ENCODE measurements around the gene PTRHD1. TPM values are rescaled to one million over a fixed set of nuclear protein-coding genes. Genes with fewer than 3 reads are reported as not detected.

PTRHD1 gene
- total and polyA plus RNA-seq, 2 of the 8 experiments (the other 6 are each of a cell fraction or from before 2014, with no cell fraction given), result 46.2 to 91.9 TPM

GRCh38 chr2:24824966-24825882 lies 32.0 kb upstream of the PTRHD1 start:
- peak overlapping the region; percentile 3; the same call in 1 of the 2 replicates for H3K18ac ChIP-seq (ENCODE audit: extremely low read depth, low read length)
- no peak overlapping the region for H2BK15ac ChIP-seq (ENCODE audit: low read length)
- H3K79me2 ChIP-seq (ENCODE audit: control insufficient read depth in 1 of 2, insufficient read depth in 2 of 2, low read length in 2 of 2), result no peaks in the 10 kb centered on the region
- no peak overlapping the region for H4K91ac ChIP-seq (replicated peaks; ENCODE audit: insufficient read length, low read length)
- no peak overlapping the region for H2BK120ac ChIP-seq (replicated peaks; ENCODE audit: low read depth, low read length)
- H4K8ac ChIP-seq (ENCODE audit: extremely low read depth, insufficient read depth, low read length), result no peak overlapping the region
- ChIA-PET CTCF (ENCODE audit: partially characterized antibody) (interaction anchor here (0.6 to 3.8 kb wide), 20 partner anchors 10 to 416 kb away, joined by 3 to 34 read pairs (median 4); no protein-coding TSS in a partner anchor), POLR2A (ENCODE audit: partially characterized antibody) (interaction anchor here (0.8 to 3.0 kb wide), 2 partner anchors 10 to 29 kb away, joined by 3 to 13 read pairs; no protein-coding TSS in a partner anchor)
- no peak for FAIRE-seq
- DNase-seq (ENCODE audit: low read depth in 1 of 2, low spot score in 2 of 2), result peak in 1 of 2 experiments; percentile 57
- H3K4me3 ChIP-seq (ENCODE audit: extremely low read depth in 1 of 4, insufficient read depth in 2 of 4, low read depth in 3 of 4, low read length in 4 of 4), result no peak overlapping the region
- H2BK20ac ChIP-seq (ENCODE audit: low read length), result 0 out of 2 replicates have a peak overlapping the region, but pooled peaks have one; percentile 55
- H3K4me1 ChIP-seq (replicated peaks in 1 of 4; ENCODE audit: control insufficient read depth in 3 of 4, insufficient read depth in 4 of 4, low read length in 3 of 4), result peaks cover 15 to 35% (median 25%) of the 10 kb centered on the region in 4 experiments
- H4K5ac ChIP-seq (ENCODE audit: insufficient read length, low read depth, low read length), result no peak overlapping the region
- WGBS, 2 experiments (ENCODE audit: extremely low coverage in 1 of 2, insufficient coverage in 1 of 2, insufficient read length in 1 of 2, insufficient replicate concordance in 2 of 2, low coverage in 1 of 2, low lambda C conversion rate in 2 of 2, missing lambda C conversion rate in 1 of 2), result 94% methylated on average over 12 of the region's 16 CpGs; no CpG with 5 or more reads in 1 of the 2 experiments
- H3K27ac ChIP-seq (ENCODE audit: low read depth, low read length), result no peak overlapping the region
- peaks cover 3% of the 10 kb centered on the region in 2 experiments for H4K20me1 ChIP-seq (replicated peaks in 1 of 2; ENCODE audit: control insufficient read depth in 1 of 2, insufficient read depth in 2 of 2, low read length in 2 of 2)
- peaks cover 3% of the 10 kb centered on the region; the same call in 1 of the 2 replicates for H3K23me2 ChIP-seq (ENCODE audit: low read depth, low read length)
- peaks cover 4 to 31% (median 24%) of the 10 kb centered on the region in 4 experiments for H3K36me3 ChIP-seq (ENCODE audit: control insufficient read depth in 2 of 4, insufficient read depth in 4 of 4, low read length in 3 of 4)
- no peak overlapping the region for H2AK5ac ChIP-seq (ENCODE audit: low read depth, low read length)
- no peaks in the 10 kb centered on the region for H3K27me3 ChIP-seq (replicated peaks in 1 of 4; ENCODE audit: control insufficient read depth in 3 of 4, extremely low read depth in 1 of 4, insufficient read depth in 3 of 4, low read length in 3 of 4)
- H3K9me3 ChIP-seq (ENCODE audit: insufficient read depth in 2 of 2, low read depth in 1 of 2, low read length in 1 of 2), result 0 out of 4 replicates have a peak, but pooled peaks cover 0 to 3% of the 10 kb centered on the region in 2 experiments
- no peak overlapping the region for H2BK12ac ChIP-seq (ENCODE audit: low read depth, low read length)
- H3K23ac ChIP-seq (ENCODE audit: insufficient read length), result no peak overlapping the region
- no peak overlapping the region for H3K4me2 ChIP-seq (ENCODE audit: insufficient read depth in 1 of 2, low read depth in 2 of 2, low read length in 2 of 2)
- no peak overlapping the region for H3K9ac ChIP-seq (replicated peaks in 1 of 4; ENCODE audit: extremely low read depth in 1 of 4, low read depth in 3 of 4, low read length in 3 of 4)
- H3K79me1 ChIP-seq (ENCODE audit: low read depth, low read length), result peaks cover 3% of the 10 kb centered on the region; the same call in 1 of the 2 replicates
- peak overlapping the region; percentile 55 for H3K4ac ChIP-seq (replicated peaks; ENCODE audit: insufficient read length, low read depth, low read length)
- no peak overlapping the region for H2BK5ac ChIP-seq (ENCODE audit: low read depth, low read length)
- no peak overlapping the region for H2AFZ ChIP-seq (ENCODE audit: low read length)
- no peak overlapping the region for H3K14ac ChIP-seq (ENCODE audit: insufficient read length)
- no peak overlapping the region for H3K56ac ChIP-seq (replicated peaks; ENCODE audit: insufficient read length, low read depth, low read length)
- TF ChIP-seq ZNF274 (IDR thresholded peaks at IDR 0.05; ENCODE audit: borderline replicate concordance, extremely low read depth, low read length) (no peak), RBBP5 (IDR thresholded peaks at IDR 0.05; ENCODE audit: borderline replicate concordance, low read depth, low read length) (no peak), RAD21 (IDR thresholded peaks at IDR 0.05 in 1 of 2, conservative IDR thresholded peaks at IDR 0.05 in 1 of 2; ENCODE audit: low read depth in 2 of 2, low read length in 2 of 2) (peak; percentile 13 to 20; a peak in 2 of 4 replicates), CHD1 (IDR thresholded peaks at IDR 0.05; ENCODE audit: low read depth, low read length) (no peak), GTF2F1 (IDR thresholded peaks at IDR 0.05; ENCODE audit: borderline replicate concordance, low read depth, low read length) (no peak), ATF3 (IDR thresholded peaks at IDR 0.05; ENCODE audit: insufficient read depth, low read depth, low read length) (no peak), FOSL1 (IDR thresholded peaks at IDR 0.05; ENCODE audit: insufficient read depth, low read depth, low read length) (no peak), ASH2L (IDR thresholded peaks at IDR 0.05; ENCODE audit: low read length) (no peak), YY1 (IDR thresholded peaks at IDR 0.05; ENCODE audit: low read depth, low read length) (no peak), TBP (IDR thresholded peaks at IDR 0.05; ENCODE audit: low read depth, low read length) (no peak)
